Mesenchymal stem cell (in vitro differentiated cells and primary cell): ENCODE results near the gene CCDC70.

ENCODE experiments used
- DNase-seq: peaks from one replicate; pipeline ENCODE4 v3.0.0-alpha.2; 2013
- H2AFZ ChIP-seq: one replicate; pipeline ENCODE4 v1.6.1; 2013; ENCODE audit warnings: low read depth, mild to moderate bottlenecking, control low read depth, inconsistent platforms, low read length, moderate library complexity
- H2AK5ac ChIP-seq: 2 replicates; pipeline ENCODE4 v1.6.1; 2013; ENCODE audit warnings: low read length, moderate library complexity, mild to moderate bottlenecking, inconsistent platforms; ENCODE audit not compliant: severe bottlenecking
- H2BK120ac ChIP-seq: one replicate; pipeline ENCODE4 v1.6.1; 2013; ENCODE audit warnings: low read depth, mild to moderate bottlenecking, inconsistent platforms, low read length, moderate library complexity
- H2BK12ac ChIP-seq, 2 experiments: one replicate each; pipeline ENCODE4 v1.6.1; 2013; ENCODE audit warnings: inconsistent platforms in 2 of 2, low read length in 2 of 2, mild to moderate bottlenecking in 2 of 2, moderate library complexity in 2 of 2, control low read depth in 1 of 2
- H2BK15ac ChIP-seq: one replicate; pipeline ENCODE4 v1.6.1; 2013; ENCODE audit warnings: mild to moderate bottlenecking, low read depth, inconsistent platforms; ENCODE audit not compliant: poor library complexity, severe bottlenecking
- H2BK5ac ChIP-seq: 2 replicates; pipeline ENCODE4 v1.6.1; 2013; ENCODE audit warnings: low read depth, mild to moderate bottlenecking, low read length, control low read depth, inconsistent platforms; ENCODE audit not compliant: poor library complexity, severe bottlenecking
- H3K14ac ChIP-seq, 2 experiments: one replicate each; pipeline ENCODE4 v1.6.1; 2013; ENCODE audit warnings: inconsistent platforms in 2 of 2, low read length in 2 of 2, control low read depth in 1 of 2, mild to moderate bottlenecking in 1 of 2, moderate library complexity in 1 of 2
- H3K18ac ChIP-seq, 2 experiments: one replicate each; pipeline ENCODE4 v1.6.1; 2013; ENCODE audit warnings: inconsistent platforms in 2 of 2, low read length in 2 of 2, control low read depth in 1 of 2, low read depth in 1 of 2, mild to moderate bottlenecking in 1 of 2
- H3K23ac ChIP-seq, 2 experiments: one replicate each; pipeline ENCODE4 v1.6.1; 2013; ENCODE audit warnings: inconsistent platforms in 2 of 2, low read length in 2 of 2, mild to moderate bottlenecking in 2 of 2, moderate library complexity in 2 of 2, control low read depth in 1 of 2
- H3K27ac ChIP-seq: 2 replicates; pipeline ENCODE4 v1.5.1; 2013; ENCODE audit warnings: mild to moderate bottlenecking, moderate library complexity, low read length, control low read depth, inconsistent platforms; ENCODE audit not compliant: poor library complexity, severe bottlenecking
- H3K27me3 ChIP-seq, 2 experiments: 2 replicates each; pipeline versions ENCODE4 v1.6.1 to v1.7.0; 2013; ENCODE audit warnings: low read length in 2 of 2, mild to moderate bottlenecking in 2 of 2, moderate library complexity in 2 of 2, control low read depth in 1 of 2, inconsistent platforms in 1 of 2; ENCODE audit not compliant: control insufficient read depth in 1 of 2, insufficient read depth in 1 of 2
- H3K36me3 ChIP-seq, 2 experiments: 2 replicates each; pipeline versions ENCODE4 v1.6.1 to v1.7.0; 2013; ENCODE audit warnings: low read length in 2 of 2, control low read depth in 1 of 2, inconsistent platforms in 1 of 2, low read depth in 1 of 2, mild to moderate bottlenecking in 1 of 2; ENCODE audit not compliant: insufficient read depth in 2 of 2, control insufficient read depth in 1 of 2
- H3K4ac ChIP-seq, 2 experiments: one replicate each; pipeline ENCODE4 v1.6.1; 2013; ENCODE audit warnings: inconsistent platforms in 2 of 2, low read length in 2 of 2, mild to moderate bottlenecking in 2 of 2, moderate library complexity in 2 of 2, control low read depth in 1 of 2, low read depth in 1 of 2
- H3K4me1 ChIP-seq: 2 replicates; pipeline ENCODE4 v1.6.1; 2013; ENCODE audit warnings: low read depth, low read length, control low read depth; ENCODE audit not compliant: control insufficient read depth, insufficient read depth
- H3K4me2 ChIP-seq: 2 replicates; pipeline ENCODE4 v1.6.1; 2013; ENCODE audit warnings: low read length, mild to moderate bottlenecking, inconsistent platforms; ENCODE audit not compliant: poor library complexity, severe bottlenecking
- H3K4me3 ChIP-seq, 2 experiments: 2 replicates each; pipeline versions ENCODE4 v1.5.1 to v1.7.0; 2013; ENCODE audit warnings: low read length in 2 of 2, mild to moderate bottlenecking in 2 of 2, control low read depth in 1 of 2, low read depth in 1 of 2; ENCODE audit not compliant: insufficient read depth in 1 of 2
- H3K79me1 ChIP-seq: replicated peaks from 2 replicates; pipeline ENCODE4 v1.6.1; 2013; ENCODE audit warnings: mild to moderate bottlenecking, control low read depth, low read length, inconsistent platforms; ENCODE audit not compliant: poor library complexity, severe bottlenecking
- H3K9ac ChIP-seq: 2 replicates; pipeline ENCODE4 v1.7.0; 2013; ENCODE audit warnings: mild to moderate bottlenecking, low read length, moderate library complexity
- H3K9me3 ChIP-seq: 2 replicates; pipeline ENCODE4 v1.7.0; 2013; ENCODE audit warnings: mild to moderate bottlenecking, low read length; ENCODE audit not compliant: control insufficient read depth
- H4K8ac ChIP-seq: one replicate; pipeline ENCODE4 v1.6.1; 2013; ENCODE audit warnings: inconsistent platforms, mild to moderate bottlenecking, low read length, moderate library complexity
- H4K91ac ChIP-seq: one replicate; pipeline ENCODE4 v1.6.1; 2013; ENCODE audit warnings: mild to moderate bottlenecking, low read length, inconsistent platforms
- WGBS: methylation state at CpG from one replicate; pipeline ENCODE4 v1.1.7; 2013; ENCODE audit warnings: mixed read lengths; 5-methylcytosine and 5-hydroxymethylcytosine counted together

Gene CCDC70

DNA sequence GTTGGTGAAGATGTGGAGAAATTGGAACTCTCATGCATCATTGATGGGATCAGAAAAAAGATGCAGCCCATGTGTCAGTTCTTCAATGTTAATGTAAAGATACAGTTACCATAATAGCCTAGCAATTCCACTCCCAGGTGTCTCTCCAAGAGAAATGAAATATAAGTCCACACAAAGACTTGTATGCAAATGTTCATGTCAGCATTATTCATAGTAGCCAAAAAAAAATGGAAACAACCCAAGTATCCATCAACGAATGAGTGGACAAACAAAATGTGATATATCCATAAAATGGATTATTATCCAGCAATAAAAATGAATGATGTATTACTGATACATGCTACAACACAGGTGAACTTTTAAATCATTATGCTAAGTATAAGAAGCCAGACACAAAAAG lies 38.7 kb downstream of the CCDC70 start:
- H4K8ac ChIP-seq: no peak overlapping the region
- H3K9me3 ChIP-seq: no peaks in the 10 kb centered on the region
- no peak overlapping the region for H3K4ac ChIP-seq
- H3K79me1 ChIP-seq: no peaks in the 10 kb centered on the region
- peaks cover 39 to 49% of the 10 kb centered on the region in 2 experiments for H3K27me3 ChIP-seq
- no peaks in the 10 kb centered on the region for H3K36me3 ChIP-seq
- no peak overlapping the region for H3K4me3 ChIP-seq
- H3K14ac ChIP-seq: no peak overlapping the region
- H3K18ac ChIP-seq: no peak overlapping the region
- WGBS: no CpG with 5 or more reads among the region's 1 CpG
- H2AFZ ChIP-seq: no peak overlapping the region
- H2BK5ac ChIP-seq: no peak overlapping the region
- H2BK12ac ChIP-seq: no peak overlapping the region
- H3K27ac ChIP-seq: no peak overlapping the region
- no peak overlapping the region for H2AK5ac ChIP-seq
- H2BK120ac ChIP-seq: no peak overlapping the region
- H3K4me1 ChIP-seq: no peaks in the 10 kb centered on the region
- no peak overlapping the region for H4K91ac ChIP-seq
- H3K23ac ChIP-seq: no peak overlapping the region
- H3K9ac ChIP-seq: no peak overlapping the region
- no peak overlapping the region for H3K4me2 ChIP-seq
- no peak for DNase-seq
- H2BK15ac ChIP-seq: no peak overlapping the region

DNA sequence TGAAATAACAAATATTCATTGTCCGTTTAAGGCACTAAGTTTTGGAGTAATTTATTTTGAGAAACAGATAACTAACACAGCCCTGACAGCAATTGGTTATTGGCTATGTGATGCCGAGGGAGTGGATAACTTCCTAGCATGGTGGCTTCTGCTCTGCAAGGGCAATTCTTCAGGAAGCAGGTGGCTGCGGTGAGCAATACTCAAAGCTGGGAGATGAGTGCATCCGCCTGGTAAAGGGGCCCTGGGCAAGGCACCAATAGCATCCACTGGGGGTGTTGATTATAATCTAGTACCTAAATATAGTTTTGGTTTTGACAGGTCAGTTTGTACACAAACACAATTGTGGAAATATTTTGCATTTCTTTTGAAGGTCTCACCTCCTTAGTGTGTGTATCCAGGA lies 41.0 kb downstream of the CCDC70 start:
- H2BK120ac ChIP-seq: no peak overlapping the region
- no peak overlapping the region for H2BK5ac ChIP-seq
- no peak overlapping the region for H4K91ac ChIP-seq
- no peak overlapping the region for H2BK15ac ChIP-seq
- 90% methylated on average over 3 of the region's 4 CpGs for WGBS
- no peak overlapping the region for H2AFZ ChIP-seq
- no peak overlapping the region for H3K27ac ChIP-seq
- H3K27me3 ChIP-seq: peaks cover 30 to 36% of the 10 kb centered on the region in 2 experiments
- H3K36me3 ChIP-seq: no peaks in the 10 kb centered on the region
- no peak overlapping the region for H3K9ac ChIP-seq
- H3K4ac ChIP-seq: no peak overlapping the region
- no peak overlapping the region for H2BK12ac ChIP-seq
- H3K4me1 ChIP-seq: no peaks in the 10 kb centered on the region
- no peaks in the 10 kb centered on the region for H3K9me3 ChIP-seq
- no peaks in the 10 kb centered on the region for H3K79me1 ChIP-seq
- H3K18ac ChIP-seq: no peak overlapping the region
- no peak overlapping the region for H3K14ac ChIP-seq
- no peak overlapping the region for H3K4me2 ChIP-seq
- no peak overlapping the region for H4K8ac ChIP-seq
- no peak overlapping the region for H3K4me3 ChIP-seq
- no peak overlapping the region for H2AK5ac ChIP-seq
- no peak overlapping the region for H3K23ac ChIP-seq
- DNase-seq: no peak

DNA sequence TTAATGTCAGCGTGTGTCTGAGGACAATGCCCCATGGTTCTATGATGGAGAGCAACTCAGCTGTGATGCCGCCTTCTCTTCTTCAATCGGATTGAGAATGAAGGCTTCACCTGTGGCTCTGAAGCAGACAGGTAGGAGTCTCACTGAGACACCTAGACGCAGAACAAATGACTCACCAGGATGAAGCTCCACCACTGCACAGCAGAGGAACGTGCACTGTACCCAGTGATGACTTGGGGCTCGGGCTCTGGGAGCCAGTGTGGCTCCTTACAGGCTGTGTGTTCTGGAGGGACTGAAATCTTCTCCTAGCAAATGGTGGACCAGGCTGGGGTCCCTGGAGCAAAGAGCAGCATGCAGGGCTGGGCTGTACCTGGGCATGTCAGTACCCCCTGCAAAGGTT lies 44.0 kb downstream of the CCDC70 start:
- Histone ChIP-seq H3K4me3 (no peak overlapping the region), H3K14ac (no peak overlapping the region), H2AK5ac (no peak overlapping the region), H2BK12ac (no peak overlapping the region), H2AFZ (no peak overlapping the region), H4K8ac (no peak overlapping the region), H3K9me3 (no peaks in the 10 kb centered on the region), H3K79me1 (no peaks in the 10 kb centered on the region), H3K18ac (no peak overlapping the region), H3K4me2 (no peak overlapping the region), H3K36me3 (no peaks in the 10 kb centered on the region), H4K91ac (no peak overlapping the region), H3K23ac (no peak overlapping the region), H3K4me1 (peaks cover 1% of the 10 kb centered on the region), H2BK120ac (no peak overlapping the region), H3K27me3 (peaks cover 31 to 37% of the 10 kb centered on the region in 2 experiments), H2BK5ac (no peak overlapping the region), H2BK15ac (no peak overlapping the region), H3K9ac (no peak overlapping the region), H3K4ac (no peak overlapping the region), H3K27ac (no peak overlapping the region)
- WGBS: 78% methylated on average over 6 of the region's 6 CpGs
- no peak for DNase-seq

DNA sequence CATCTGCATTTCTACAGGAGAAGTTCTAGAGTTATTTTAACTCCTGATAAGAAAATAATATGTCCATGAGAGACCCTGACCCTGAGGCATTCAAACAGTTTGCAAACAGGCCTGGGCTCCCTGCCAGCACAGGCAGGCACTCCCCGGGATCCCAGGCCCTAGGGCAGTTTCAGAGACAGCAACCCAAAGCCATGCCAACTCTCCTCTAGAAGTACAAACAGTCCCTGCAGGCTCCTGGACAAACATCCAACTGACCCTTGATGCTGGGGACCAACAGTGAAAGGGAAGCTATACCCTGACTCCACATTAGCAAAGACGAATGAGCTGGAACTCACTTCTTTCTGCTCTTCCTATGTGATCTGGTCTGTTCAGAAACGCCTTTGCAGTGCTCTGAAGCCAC lies 44.8 kb downstream of the CCDC70 start:
- Histone ChIP-seq H3K14ac (no peak overlapping the region), H3K27me3 (peaks cover 29 to 40% of the 10 kb centered on the region in 2 experiments), H3K9me3 (no peaks in the 10 kb centered on the region), H3K36me3 (no peaks in the 10 kb centered on the region), H3K4me1 (peaks cover 1% of the 10 kb centered on the region), H4K8ac (no peak overlapping the region), H2BK15ac (no peak overlapping the region), H3K79me1 (no peaks in the 10 kb centered on the region), H3K9ac (no peak overlapping the region), H2BK120ac (no peak overlapping the region), H2AK5ac (no peak overlapping the region), H3K18ac (no peak overlapping the region), H3K4me2 (no peak overlapping the region), H4K91ac (no peak overlapping the region), H3K23ac (no peak overlapping the region), H3K4me3 (no peak overlapping the region), H3K4ac (no peak overlapping the region), H2BK12ac (no peak overlapping the region), H2AFZ (no peak overlapping the region), H3K27ac (no peak overlapping the region), H2BK5ac (no peak overlapping the region)
- 65% methylated on average over 3 of the region's 3 CpGs for WGBS
- no peak for DNase-seq
